ENCODE measurements around the gene ARPC4. TPM values are rescaled to one million over a fixed set of nuclear protein-coding genes. Genes with fewer than 3 reads are reported as not detected.

Gene ARPC4
- total and polyA plus RNA-seq, 2 of the 13 experiments (the other 11 are each of a cell fraction or from before 2014, with no cell fraction given): 30.1 to 83.6 TPM

DNA sequence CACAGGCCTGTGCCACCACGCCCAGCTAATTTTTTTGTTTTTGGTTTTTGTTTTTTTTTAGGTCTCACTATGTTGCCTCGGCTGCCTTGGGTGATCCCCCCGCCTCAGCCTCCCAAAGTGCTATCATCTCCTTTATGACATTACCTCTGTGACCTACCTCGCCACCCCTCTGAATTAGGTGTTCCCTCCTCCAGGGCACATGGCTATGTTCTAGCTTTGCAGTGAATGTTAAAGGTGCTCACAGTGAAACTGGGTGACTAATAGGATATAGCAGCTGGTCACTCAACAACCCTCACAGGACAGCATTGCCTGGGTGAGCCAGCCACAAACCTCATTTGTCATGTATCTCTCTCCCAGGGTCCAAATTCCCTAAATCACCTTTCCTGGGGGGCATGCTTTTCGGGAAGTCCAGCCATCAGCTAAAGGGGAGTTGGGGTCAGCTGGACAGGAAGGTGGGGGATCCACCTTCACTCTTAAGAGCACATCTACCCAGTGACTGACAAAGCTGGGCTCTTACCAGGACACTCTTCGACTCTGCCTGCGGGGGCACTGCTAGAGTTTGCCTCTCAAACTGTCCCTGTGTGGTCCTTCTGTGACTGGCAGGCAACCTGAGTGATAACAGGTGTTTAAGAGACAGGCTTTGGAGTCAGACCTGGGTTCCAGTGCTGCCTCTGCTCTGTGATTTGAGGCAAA lies 15.6 kb downstream of the ARPC4 start (continued):
- TF ChIP-seq, protein P1, sequence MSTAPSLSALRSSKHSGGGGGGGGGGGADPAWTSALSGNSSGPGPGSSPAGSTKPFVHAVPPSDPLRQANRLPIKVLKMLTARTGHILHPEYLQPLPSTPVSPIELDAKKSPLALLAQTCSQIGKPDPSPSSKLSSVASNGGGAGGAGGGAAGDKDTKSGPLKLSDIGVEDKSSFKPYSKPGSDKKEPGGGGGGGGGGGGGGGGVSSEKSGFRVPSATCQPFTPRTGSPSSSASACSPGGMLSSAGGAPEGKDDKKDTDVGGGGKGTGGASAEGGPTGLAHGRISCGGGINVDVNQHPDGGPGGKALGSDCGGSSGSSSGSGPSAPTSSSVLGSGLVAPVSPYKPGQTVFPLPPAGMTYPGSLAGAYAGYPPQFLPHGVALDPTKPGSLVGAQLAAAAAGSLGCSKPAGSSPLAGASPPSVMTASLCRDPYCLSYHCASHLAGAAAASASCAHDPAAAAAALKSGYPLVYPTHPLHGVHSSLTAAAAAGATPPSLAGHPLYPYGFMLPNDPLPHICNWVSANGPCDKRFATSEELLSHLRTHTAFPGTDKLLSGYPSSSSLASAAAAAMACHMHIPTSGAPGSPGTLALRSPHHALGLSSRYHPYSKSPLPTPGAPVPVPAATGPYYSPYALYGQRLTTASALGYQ (CRISPR knock-in tag; IDR thresholded peaks at IDR 0.05): no peak
- TF ChIP-seq ZNF850 (CRISPR knock-in tag; conservative IDR thresholded peaks at IDR 0.05): no peak
- TF ChIP-seq, protein P2, sequence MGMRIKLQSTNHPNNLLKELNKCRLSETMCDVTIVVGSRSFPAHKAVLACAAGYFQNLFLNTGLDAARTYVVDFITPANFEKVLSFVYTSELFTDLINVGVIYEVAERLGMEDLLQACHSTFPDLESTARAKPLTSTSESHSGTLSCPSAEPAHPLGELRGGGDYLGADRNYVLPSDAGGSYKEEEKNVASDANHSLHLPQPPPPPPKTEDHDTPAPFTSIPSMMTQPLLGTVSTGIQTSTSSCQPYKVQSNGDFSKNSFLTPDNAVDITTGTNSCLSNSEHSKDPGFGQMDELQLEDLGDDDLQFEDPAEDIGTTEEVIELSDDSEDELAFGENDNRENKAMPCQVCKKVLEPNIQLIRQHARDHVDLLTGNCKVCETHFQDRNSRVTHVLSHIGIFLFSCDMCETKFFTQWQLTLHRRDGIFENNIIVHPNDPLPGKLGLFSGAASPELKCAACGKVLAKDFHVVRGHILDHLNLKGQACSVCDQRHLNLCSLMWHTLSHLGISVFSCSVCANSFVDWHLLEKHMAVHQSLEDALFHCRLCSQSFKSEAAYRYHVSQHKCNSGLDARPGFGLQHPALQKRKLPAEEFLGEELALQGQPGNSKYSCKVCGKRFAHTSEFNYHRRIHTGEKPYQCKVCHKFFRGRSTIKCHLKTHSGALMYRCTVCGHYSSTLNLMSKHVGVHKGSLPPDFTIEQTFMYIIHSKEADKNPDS (CRISPR knock-in tag; IDR thresholded peaks at IDR 0.05): no peak
- TF ChIP-seq, protein P3, sequence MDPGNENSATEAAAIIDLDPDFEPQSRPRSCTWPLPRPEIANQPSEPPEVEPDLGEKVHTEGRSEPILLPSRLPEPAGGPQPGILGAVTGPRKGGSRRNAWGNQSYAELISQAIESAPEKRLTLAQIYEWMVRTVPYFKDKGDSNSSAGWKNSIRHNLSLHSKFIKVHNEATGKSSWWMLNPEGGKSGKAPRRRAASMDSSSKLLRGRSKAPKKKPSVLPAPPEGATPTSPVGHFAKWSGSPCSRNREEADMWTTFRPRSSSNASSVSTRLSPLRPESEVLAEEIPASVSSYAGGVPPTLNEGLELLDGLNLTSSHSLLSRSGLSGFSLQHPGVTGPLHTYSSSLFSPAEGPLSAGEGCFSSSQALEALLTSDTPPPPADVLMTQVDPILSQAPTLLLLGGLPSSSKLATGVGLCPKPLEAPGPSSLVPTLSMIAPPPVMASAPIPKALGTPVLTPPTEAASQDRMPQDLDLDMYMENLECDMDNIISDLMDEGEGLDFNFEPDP (CRISPR knock-in tag; conservative IDR thresholded peaks at IDR 0.05): no peak
- TF ChIP-seq, protein P4, sequence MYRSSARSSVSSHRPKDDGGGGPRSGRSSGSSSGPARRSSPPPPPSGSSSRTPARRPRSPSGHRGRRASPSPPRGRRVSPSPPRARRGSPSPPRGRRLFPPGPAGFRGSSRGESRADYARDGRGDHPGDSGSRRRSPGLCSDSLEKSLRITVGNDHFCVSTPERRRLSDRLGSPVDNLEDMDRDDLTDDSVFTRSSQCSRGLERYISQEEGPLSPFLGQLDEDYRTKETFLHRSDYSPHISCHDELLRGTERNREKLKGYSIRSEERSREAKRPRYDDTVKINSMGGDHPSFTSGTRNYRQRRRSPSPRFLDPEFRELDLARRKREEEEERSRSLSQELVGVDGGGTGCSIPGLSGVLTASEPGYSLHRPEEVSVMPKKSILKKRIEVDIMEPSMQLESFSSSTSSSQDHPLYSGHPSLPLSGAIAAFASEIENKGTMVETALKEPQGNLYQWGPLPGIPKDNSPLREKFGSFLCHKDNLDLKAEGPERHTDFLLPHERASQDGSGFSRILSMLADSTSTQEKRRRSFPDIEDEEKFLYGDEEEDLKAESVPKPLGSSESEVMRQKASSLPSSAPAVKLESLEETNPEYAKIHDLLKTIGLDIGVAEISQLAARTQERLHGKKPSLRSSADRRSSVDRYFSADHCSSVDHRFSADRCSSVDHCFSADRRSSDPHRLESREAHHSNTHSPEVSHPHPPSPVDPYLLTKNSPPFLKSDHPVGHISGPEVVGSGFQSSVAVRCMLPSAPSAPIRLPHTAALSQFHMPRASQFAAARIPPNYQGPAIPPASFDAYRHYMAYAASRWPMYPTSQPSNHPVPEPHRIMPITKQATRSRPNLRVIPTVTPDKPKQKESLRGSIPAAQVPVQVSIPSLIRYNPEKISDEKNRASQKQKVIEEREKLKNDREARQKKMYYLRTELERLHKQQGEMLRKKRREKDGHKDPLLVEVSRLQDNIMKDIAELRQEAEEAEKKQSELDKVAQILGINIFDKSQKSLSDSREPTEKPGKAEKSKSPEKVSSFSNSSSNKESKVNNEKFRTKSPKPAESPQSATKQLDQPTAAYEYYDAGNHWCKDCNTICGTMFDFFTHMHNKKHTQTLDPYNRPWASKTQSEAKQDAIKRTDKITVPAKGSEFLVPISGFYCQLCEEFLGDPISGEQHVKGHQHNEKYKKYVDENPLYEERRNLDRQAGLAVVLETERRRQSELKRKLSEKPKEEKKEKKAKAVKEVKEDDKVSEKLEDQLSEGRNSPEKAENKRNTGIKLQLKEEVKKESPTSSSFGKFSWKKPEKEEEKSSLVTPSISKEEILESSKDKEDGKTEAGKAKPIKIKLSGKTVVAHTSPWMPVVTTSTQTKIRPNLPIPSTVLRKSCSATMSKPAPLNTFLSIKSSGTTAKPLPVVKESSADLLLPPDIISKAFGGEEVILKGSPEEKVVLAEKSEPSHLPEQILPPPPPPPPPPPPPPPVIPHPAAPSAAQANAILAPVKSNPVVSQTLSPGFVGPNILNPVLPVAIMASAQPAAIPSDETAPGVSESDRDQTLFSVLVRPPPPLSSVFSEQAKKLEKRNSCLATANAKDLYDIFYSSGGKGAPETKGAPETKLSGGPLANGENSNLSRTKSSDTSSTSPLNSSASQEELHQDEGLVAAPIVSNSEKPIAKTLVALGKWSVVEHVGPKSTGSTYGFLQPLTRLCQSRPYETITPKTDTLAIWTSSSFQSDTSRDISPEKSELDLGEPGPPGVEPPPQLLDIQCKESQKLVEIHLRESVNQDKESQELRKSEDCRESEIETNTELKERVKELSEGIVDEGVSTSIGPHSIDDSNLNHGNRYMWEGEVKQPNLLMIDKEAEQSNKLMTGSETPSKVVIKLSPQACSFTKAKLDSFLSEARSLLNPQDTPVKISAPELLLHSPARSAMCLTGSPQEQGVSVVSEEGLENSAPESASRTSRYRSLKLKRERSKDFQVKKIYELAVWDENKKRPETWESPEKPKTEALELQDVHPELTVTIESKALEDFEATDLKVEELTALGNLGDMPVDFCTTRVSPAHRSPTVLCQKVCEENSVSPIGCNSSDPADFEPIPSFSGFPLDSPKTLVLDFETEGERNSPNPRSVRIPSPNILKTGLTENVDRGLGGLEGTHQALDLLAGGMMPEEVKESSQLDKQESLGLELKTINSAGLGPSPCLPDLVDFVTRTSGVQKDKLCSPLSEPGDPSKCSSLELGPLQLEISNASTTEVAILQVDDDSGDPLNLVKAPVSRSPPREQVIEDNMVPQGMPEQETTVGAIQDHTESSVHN (CRISPR knock-in tag; IDR thresholded peaks at IDR 0.05): no peak
- TF ChIP-seq TGIF2 (CRISPR knock-in tag; IDR thresholded peaks at IDR 0.05): no peak
- TF ChIP-seq STAG1 (CRISPR knock-in tag; IDR thresholded peaks at IDR 0.05): peak; percentile 46; the same call in 1 of the 2 replicates
- no peak for TF ChIP-seq MXD4 (CRISPR knock-in tag; IDR thresholded peaks at IDR 0.05)
- TF ChIP-seq ZKSCAN8 (CRISPR knock-in tag; IDR thresholded peaks at IDR 0.05; ENCODE audit: borderline replicate concordance): no peak

All from HepG2 (cell line).